ENCODE data around the gene EGFR. TPM values are rescaled to one million over a fixed set of nuclear protein-coding genes. Genes with fewer than 3 reads are reported as not detected.
"Not testable (repeated sequence)": the region's sequence is repeated elsewhere in the genome, so short reads cannot be mapped to it uniquely, and the experiment has no call there.

Gene EGFR
- polyA plus RNA-seq, 2 of the 4 experiments (the other 2 are of a cell fraction) = 59.5 to 63.8 TPM

DNA sequence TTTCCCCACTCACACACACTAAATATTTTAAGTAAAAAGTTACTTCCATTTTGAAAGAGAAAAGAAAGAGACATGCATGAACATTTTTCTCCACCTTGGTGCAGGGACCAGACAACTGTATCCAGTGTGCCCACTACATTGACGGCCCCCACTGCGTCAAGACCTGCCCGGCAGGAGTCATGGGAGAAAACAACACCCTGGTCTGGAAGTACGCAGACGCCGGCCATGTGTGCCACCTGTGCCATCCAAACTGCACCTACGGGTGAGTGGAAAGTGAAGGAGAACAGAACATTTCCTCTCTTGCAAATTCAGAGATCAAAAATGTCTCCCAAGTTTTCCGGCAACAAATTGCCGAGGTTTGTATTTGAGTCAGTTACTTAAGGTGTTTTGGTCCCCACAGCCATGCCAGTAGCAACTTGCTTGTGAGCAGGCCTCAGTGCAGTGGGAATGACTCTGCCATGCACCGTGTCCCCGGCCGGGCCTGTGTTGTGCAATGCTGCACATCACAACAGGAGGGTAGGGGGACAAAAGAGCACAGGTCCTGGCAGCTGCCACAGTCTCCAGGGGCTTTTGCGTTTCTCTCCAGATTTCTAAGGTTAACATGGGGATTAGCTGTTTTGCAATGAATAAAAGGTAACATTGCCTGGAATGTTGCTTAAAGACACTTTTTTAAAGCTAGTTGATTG lies 146.5 kb downstream of the EGFR start:
- H3K9me3 ChIP-seq = no peaks in the 10 kb centered on the region
- ChIA-PET CTCF (interaction anchor here (0.8 to 1.4 kb wide), 2 partner anchors 37 to 90 kb away, joined by 3 to 4 read pairs; no protein-coding TSS in a partner anchor), POLR2A (no interaction called here)
- ATAC-seq (no peak), DNase-seq (ENCODE audit: low read depth in 1 of 2, low spot score in 1 of 2) (no peak), FAIRE-seq (no peak)
- WGBS (ENCODE audit: missing lambda C conversion rate) = 94% methylated on average over 13 of the region's 13 CpGs
- TF ChIP-seq SMC3 (IDR thresholded peaks at IDR 0.05) (no peak), ZFP36 (IDR thresholded peaks at IDR 0.05; ENCODE audit: borderline replicate concordance, partially characterized antibody) (no peak), MYC (IDR thresholded peaks at IDR 0.05; ENCODE audit: borderline replicate concordance, low read length) (no peak), ESRRA (IDR thresholded peaks at IDR 0.05; ENCODE audit: borderline replicate concordance, low read length) (no peak), EP300 (IDR thresholded peaks at IDR 0.05) (no peak), EHF (CRISPR knock-in tag; IDR thresholded peaks at IDR 0.05) (no peak), HOXB5 (CRISPR knock-in tag; IDR thresholded peaks at IDR 0.05) (no peak), NPAS2 (CRISPR knock-in tag; IDR thresholded peaks at IDR 0.05; ENCODE audit: borderline replicate concordance) (no peak), PHF8 (IDR thresholded peaks at IDR 0.05; ENCODE audit: borderline replicate concordance, low read depth) (no peak)
- TF ChIP-seq, protein P1, sequence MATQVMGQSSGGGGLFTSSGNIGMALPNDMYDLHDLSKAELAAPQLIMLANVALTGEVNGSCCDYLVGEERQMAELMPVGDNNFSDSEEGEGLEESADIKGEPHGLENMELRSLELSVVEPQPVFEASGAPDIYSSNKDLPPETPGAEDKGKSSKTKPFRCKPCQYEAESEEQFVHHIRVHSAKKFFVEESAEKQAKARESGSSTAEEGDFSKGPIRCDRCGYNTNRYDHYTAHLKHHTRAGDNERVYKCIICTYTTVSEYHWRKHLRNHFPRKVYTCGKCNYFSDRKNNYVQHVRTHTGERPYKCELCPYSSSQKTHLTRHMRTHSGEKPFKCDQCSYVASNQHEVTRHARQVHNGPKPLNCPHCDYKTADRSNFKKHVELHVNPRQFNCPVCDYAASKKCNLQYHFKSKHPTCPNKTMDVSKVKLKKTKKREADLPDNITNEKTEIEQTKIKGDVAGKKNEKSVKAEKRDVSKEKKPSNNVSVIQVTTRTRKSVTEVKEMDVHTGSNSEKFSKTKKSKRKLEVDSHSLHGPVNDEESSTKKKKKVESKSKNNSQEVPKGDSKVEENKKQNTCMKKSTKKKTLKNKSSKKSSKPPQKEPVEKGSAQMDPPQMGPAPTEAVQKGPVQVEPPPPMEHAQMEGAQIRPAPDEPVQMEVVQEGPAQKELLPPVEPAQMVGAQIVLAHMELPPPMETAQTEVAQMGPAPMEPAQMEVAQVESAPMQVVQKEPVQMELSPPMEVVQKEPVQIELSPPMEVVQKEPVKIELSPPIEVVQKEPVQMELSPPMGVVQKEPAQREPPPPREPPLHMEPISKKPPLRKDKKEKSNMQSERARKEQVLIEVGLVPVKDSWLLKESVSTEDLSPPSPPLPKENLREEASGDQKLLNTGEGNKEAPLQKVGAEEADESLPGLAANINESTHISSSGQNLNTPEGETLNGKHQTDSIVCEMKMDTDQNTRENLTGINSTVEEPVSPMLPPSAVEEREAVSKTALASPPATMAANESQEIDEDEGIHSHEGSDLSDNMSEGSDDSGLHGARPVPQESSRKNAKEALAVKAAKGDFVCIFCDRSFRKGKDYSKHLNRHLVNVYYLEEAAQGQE (IDR thresholded peaks at IDR 0.05) = no peak
- TF ChIP-seq, protein P2, sequence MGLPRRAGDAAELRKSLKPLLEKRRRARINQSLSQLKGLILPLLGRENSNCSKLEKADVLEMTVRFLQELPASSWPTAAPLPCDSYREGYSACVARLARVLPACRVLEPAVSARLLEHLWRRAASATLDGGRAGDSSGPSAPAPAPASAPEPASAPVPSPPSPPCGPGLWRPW (IDR thresholded peaks at IDR 0.05) = no peak
- no peaks in the 10 kb centered on the region for H3K4me1 ChIP-seq
- H3K4me2 ChIP-seq = no peak overlapping the region
- no peak overlapping the region for H3K4me3 ChIP-seq
- no peak overlapping the region for H3K27ac ChIP-seq

DNA sequence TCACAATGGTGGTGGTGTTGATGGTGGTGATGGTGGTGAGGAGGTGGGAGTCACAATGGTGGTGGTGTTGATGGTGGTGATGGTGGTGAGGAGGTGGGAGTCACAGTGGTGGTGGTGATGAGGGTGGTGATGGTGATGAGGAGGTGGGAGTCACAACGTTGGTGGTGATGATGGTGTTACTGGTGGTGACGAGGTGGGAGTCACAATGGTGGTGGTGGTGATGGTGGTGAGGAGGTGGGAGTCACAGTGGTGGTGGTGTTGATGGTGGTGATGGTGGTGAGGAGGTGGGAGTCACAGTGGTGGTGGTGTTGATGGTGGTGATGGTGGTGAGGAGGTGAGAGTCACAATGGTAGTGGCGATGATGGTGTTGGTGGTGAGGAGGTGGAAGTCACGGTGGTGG lies 148.5 kb downstream of the EGFR start:
- DNase-seq (ENCODE audit: low read depth in 1 of 2, low spot score in 1 of 2); H3K4me3 ChIP-seq; H3K27ac ChIP-seq; FAIRE-seq; H3K9me3 ChIP-seq; H3K4me2 ChIP-seq; H3K4me1 ChIP-seq; POLR2A ChIA-PET; ATAC-seq: not testable (repeated sequence)
- CTCF ChIA-PET = interaction anchor here (1.1 kb wide), 1 partner anchor 88 kb away, joined by 4 read pairs; no protein-coding TSS in a partner anchor
- 90% methylated on average over 4 of the region's 4 CpGs for WGBS (ENCODE audit: missing lambda C conversion rate)

DNA sequence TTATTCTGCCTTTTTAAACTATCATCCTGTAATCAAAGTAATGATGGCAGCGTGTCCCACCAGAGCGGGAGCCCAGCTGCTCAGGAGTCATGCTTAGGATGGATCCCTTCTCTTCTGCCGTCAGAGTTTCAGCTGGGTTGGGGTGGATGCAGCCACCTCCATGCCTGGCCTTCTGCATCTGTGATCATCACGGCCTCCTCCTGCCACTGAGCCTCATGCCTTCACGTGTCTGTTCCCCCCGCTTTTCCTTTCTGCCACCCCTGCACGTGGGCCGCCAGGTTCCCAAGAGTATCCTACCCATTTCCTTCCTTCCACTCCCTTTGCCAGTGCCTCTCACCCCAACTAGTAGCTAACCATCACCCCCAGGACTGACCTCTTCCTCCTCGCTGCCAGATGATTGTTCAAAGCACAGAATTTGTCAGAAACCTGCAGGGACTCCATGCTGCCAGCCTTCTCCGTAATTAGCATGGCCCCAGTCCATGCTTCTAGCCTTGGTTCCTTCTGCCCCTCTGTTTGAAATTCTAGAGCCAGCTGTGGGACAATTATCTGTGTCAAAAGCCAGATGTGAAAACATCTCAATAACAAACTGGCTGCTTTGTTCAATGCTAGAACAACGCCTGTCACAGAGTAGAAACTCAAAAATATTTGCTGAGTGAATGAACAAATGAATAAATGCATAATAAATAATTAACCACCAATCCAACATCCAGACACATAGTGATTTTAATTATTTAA lies 151.7 kb downstream of the EGFR start:
- Histone ChIP-seq H3K27ac (no peak overlapping the region), H3K4me2 (no peak overlapping the region), H3K4me1 (no peaks in the 10 kb centered on the region), H3K9me3 (no peaks in the 10 kb centered on the region), H3K4me3 (no peak overlapping the region)
- FAIRE-seq (no peak), ATAC-seq (no peak), DNase-seq (ENCODE audit: low read depth in 1 of 2, low spot score in 1 of 2) (no peak)
- TF ChIP-seq TFCP2L1 (CRISPR knock-in tag; IDR thresholded peaks at IDR 0.05) = no peak
- WGBS (ENCODE audit: missing lambda C conversion rate) = 89% methylated on average over 11 of the region's 11 CpGs
- CTCF ChIA-PET = interaction anchor here (0.9 to 1.0 kb wide), 3 partner anchors 21 to 85 kb away, joined by 3 to 4 read pairs (median 3); no protein-coding TSS in a partner anchor
- POLR2A ChIA-PET = no interaction called here

DNA sequence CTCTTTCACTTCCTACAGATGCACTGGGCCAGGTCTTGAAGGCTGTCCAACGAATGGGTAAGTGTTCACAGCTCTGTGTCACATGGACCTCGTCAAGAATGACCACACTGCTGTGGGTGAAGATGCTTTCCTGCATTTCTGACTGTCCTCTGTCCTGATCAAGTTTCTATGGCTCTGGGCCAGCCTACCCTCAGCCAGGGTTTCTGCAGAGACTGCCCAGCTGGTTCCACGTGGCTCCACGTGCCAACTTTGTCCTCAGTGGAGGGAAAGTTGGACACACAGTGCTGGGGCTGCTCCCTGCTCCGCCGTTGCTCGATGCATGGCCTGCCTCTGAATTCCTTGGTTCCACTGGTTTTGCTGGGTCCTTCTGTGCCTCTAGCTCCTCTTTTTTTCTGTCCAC lies 152.3 kb downstream of the EGFR start:
- FAIRE-seq = no peak
- WGBS (ENCODE audit: missing lambda C conversion rate) = 93% methylated on average over 7 of the region's 7 CpGs
- H3K4me1 ChIP-seq = no peaks in the 10 kb centered on the region
- no peak; a peak in 1 of 6 replicates for ATAC-seq
- CTCF ChIA-PET = interaction anchor here (0.9 kb wide), 1 partner anchor 85 kb away, joined by 3 read pairs; no protein-coding TSS in a partner anchor
- H3K4me3 ChIP-seq = no peak overlapping the region
- TF ChIP-seq POLR2A (IDR thresholded peaks at IDR 0.05; ENCODE audit: low read length) (no peak), ZC3H11A (IDR thresholded peaks at IDR 0.05) (no peak), ESRRA (IDR thresholded peaks at IDR 0.05; ENCODE audit: borderline replicate concordance, low read length) (no peak), SMC3 (IDR thresholded peaks at IDR 0.05) (no peak), RFX5 (IDR thresholded peaks at IDR 0.05) (no peak), POLR2AphosphoS2 (conservative IDR thresholded peaks at IDR 0.05; ENCODE audit: low read length) (no peak)
- no peak overlapping the region for H3K27ac ChIP-seq
- no peak for DNase-seq (ENCODE audit: low read depth in 1 of 2, low spot score in 1 of 2)
- POLR2A ChIA-PET = no interaction called here
- no peak overlapping the region for H3K4me2 ChIP-seq
- no peaks in the 10 kb centered on the region for H3K9me3 ChIP-seq

Measured in A549 (cell line).